LHCN-M2 (cell line): ENCODE data around the gene ARL14. TPM values are rescaled to one million over a fixed set of nuclear protein-coding genes. Genes with fewer than 3 reads are reported as not detected.

Experiments
- DNase-seq: peaks from one replicate; pipeline ENCODE4 v3.0.0-alpha.2; 2012; ENCODE audit warnings: low read depth
- total RNA-seq: library from RNA; depleted of rRNA; stranded (reverse); fragments of >200 nt; gene quantifications from 2 replicates; pipeline ENCODE4 v1.2.3, GENCODE V29; 2014; rRNA removed

Gene ARL14
- total RNA-seq, 1 experiment from 2014 or later, result not detected

DNA sequence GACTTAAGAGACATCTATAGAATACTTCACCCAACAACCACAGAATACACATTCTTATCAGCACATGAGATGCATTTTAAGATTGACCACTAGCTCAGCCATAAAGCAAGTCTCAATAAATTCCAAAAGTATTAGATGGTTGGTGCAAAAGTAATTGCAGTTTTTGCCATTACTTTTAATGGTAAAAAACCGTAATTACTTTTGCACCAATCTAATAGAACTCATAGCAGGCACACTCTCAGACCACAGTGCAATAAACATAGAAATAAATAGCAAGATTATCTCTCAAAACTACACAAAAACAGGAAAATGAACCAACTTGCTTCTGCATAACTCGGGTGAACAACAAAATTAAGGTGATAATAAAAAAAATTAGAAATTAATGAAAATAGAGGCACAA lies 45.4 kb downstream of the ARL14 start:
- no peak for DNase-seq

DNA sequence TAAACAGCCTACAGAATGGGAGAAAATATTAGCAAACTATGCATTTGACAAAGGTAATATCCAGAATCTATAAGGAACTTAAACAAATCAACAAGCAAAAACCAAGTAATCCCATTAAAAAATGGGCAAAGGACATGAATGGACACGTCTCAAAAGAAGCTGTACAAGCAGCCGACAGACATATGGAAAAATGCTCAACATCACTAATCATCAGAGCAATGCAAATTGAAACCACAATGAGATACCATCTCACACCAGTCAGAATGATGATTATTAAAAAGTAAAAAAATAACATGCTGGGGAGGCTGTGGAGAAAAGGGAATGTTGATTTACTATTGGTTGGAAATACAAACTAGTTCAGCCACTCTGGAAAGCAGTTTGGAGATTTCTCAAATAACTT lies 48.4 kb downstream of the ARL14 start:
- no peak for DNase-seq

Other genes with a start within 250 kb of the ARL14 start
- gene TRIM59, start 227.4 kb upstream of the ARL14 start, total RNA-seq, result 33.0 and 45.5 TPM in 2 replicates
- gene KPNA4, start 111.6 kb upstream of the ARL14 start, total RNA-seq, result 26.7 and 29.4 TPM in 2 replicates
- gene PPM1L, start 79.1 kb downstream of the ARL14 start, total RNA-seq, result 0.19 and 0.52 TPM in 2 replicates